Measurements from ENCODE around the gene PYGM.

- no peak for TF ChIP-seq CTCF (conservative IDR thresholded peaks at IDR 0.05; ENCODE audit: low read length)
- TF ChIP-seq EZH2phosphoT487 (IDR thresholded peaks at IDR 0.05; ENCODE audit: borderline replicate concordance, low read depth, low read length): no peak
Measured at GRCh38 chr11:64788321-64789215, 28.8 kb upstream of the PYGM start.

Data from OCI-LY7 (cell line).